T-helper 22 cell (primary cell): Measurements from ENCODE around the gene NCBP1.

ENCODE experiments used
- DNase-seq: peaks from one replicate; pipeline ENCODE4 v3.0.0-alpha.2; 2020; ENCODE audit warnings: low read depth

Gene NCBP1

GRCh38 chr9:97623946-97624345, 9.7 kb upstream of the NCBP1 start:
- DNase-seq = no peak

DNA sequence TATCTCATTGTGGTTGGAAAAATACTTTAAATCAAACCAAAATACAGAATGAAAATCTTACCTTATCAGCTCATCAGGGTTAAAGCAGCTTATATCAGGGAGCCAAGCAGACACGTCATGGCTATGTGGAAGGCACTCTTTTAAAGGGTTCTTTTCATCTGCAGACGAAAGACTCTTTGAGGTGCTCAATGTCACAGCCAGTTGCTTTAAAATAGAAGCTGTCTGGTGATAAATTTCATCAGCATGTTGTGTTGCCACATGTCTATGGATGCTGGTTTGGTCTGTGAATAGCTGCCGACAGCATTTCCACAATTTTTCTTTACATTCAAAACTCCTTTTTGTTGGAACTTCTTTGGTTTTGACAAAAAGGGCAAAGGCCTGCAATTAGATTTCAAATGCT, 8.0 kb upstream of the NCBP1 start:
- DNase-seq = no peak

- no peak for DNase-seq
Observed at GRCh38 chr9:97627624-97628023, 6.0 kb upstream of the NCBP1 start.

GRCh38 chr9:97628668-97629067, 5.0 kb upstream of the NCBP1 start:
- no peak for DNase-seq

- no peak for DNase-seq
Observed at GRCh38 chr9:97629156-97629555, 4.5 kb upstream of the NCBP1 start.

DNA sequence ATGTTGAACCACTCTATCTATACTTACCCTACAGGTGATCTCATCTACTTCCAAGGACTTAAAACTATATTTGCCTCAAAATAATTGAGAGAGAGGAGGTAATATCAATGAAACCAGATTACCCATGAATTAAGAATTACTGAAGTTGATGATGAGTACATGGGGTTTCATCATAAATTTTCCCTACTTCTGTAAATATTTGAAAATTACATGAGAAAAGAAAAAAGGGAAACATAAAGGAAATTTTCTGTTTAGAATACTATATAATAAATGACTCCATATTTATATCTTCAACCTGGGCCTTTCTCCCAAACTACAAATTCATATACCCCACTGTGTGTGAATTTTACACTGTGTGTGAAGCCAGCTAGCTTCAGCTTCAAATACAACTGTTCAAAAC, 3.0 kb upstream of the NCBP1 start:
- DNase-seq = no peak

GRCh38 chr9:97632248-97632984, 1.2 kb upstream of the NCBP1 start:
- no peak for DNase-seq

- DNase-seq = no peak
Observed at GRCh38 chr9:97633859-97634490, 354 bp downstream of the NCBP1 start.

GRCh38 chr9:97635026-97635425, 1.4 kb downstream of the NCBP1 start:
- DNase-seq = no peak

DNA sequence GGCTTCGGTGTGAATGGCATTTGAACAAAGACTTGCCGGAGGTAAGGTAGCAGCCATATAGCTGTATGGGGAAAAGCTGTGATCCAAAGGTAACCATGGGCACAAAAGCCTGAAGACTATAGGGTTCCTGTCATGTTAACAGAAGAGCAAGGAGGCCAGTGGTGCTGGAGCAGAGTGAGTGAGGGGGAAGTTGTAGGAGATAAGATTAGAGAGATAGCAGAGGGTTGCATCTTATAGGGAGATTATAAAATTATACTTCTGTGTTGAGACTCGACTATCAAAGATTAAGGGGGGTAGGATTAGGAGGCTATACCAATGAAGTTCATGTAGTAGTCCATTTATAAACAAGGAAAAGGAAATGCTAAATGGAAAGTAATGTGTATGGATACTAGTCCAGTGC, 3.3 kb downstream of the NCBP1 start:
- no peak for DNase-seq

- DNase-seq = no peak
Observed at GRCh38 chr9:97638666-97639065, 5.0 kb downstream of the NCBP1 start.

DNA sequence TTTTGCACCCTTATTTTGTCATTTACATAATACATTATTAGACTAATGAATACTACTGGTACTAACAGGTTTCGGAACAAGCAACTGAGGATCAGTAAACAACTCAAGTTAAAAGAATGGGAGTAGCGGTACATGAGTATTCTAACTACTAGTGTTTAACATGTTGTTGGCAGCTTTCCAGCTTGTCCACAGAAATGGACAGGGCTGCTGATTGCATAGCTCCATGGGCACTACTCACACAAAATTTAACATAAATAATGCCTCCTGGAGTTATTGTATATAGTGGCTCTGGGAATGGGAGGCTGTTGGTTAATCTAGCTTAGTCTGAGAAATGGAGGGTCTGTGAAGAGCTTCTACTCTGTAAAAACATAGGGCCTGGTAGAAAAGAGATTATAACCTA, 6.7 kb downstream of the NCBP1 start:
- no peak for DNase-seq

GRCh38 chr9:97645720-97646119, 12.1 kb downstream of the NCBP1 start:
- no peak for DNase-seq

GRCh38 chr9:97647996-97648395, 14.4 kb downstream of the NCBP1 start:
- no peak for DNase-seq

DNA sequence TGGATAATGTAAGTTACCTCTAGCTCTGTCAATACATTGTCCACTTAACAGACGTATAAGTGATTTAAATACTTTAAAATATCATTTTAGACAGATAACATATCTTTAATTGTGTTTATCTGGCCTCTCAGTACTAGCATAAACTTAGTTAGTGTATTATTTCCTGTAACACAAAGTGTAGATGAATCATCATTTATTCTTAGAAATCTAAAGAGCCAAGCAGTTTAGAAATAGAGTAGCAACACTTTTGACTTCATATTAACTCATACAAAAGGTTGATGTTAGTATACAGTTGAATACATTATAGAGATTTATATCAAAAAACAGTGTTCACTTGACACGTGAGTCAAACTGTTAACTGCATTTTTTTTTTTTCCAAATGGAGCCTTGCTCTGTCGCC, 18.0 kb downstream of the NCBP1 start:
- no peak for DNase-seq

GRCh38 chr9:97658707-97659106, 25.1 kb downstream of the NCBP1 start:
- no peak for DNase-seq

DNA sequence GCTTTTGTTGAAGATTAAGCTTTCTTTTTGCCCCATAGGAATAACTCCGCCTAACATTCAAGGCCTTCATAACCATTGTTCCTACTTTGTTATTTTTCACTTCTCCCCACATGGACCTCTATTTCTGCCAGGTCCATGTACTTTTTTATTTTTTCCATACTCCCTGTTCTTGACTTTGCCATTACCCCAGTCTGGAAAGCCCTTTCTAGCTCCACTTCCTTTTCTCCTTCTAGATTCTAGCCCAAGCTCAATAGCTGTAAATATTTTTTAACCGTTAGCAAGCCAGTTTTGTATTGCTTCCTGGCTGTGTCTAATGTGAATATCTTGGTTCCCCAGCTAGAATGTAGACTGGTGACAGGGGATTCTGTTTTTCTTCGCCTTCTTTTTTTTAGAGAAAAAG, 26.1 kb downstream of the NCBP1 start:
- no peak for DNase-seq

- DNase-seq = no peak
Observed at GRCh38 chr9:97660340-97660739, 26.7 kb downstream of the NCBP1 start.

DNA sequence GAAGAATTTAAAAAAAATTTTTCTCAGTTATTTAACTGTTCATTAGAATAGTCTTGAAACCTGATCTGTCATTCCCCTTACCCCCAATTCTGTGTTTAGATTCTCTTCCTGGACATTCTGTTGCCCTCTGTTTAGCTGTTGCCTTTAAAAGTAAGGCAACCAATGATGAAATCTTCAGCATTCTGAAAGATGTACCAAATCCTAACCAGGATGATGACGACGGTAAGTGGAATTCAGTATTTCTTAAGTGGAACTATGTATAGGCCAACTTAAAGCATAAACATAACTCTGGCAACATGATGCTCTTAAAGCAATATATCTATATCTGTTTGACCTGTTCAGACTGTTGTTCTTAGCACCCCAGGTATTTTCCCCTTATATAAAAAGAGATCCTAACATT, 27.2 kb downstream of the NCBP1 start:
- DNase-seq = no peak

GRCh38 chr9:97665742-97666141, 32.1 kb downstream of the NCBP1 start:
- DNase-seq = no peak

GRCh38 chr9:97666907-97667686, 33.5 kb downstream of the NCBP1 start:
- no peak for DNase-seq

- DNase-seq = no peak
Observed at GRCh38 chr9:97668485-97668884, 34.9 kb downstream of the NCBP1 start.

GRCh38 chr9:97670586-97670985, 37.0 kb downstream of the NCBP1 start:
- DNase-seq = no peak
